CD4-positive, alpha-beta T cell (primary cell): ENCODE measurements around the gene USP6NL. TPM values are rescaled to one million over a fixed set of nuclear protein-coding genes. Genes with fewer than 3 reads are reported as not detected.

Experiments used
- ATAC-seq: fragments of 200-7000 bp; cut with Tn5 transposase; one replicate; pipeline ENCODE4 v1.10.0; 2022; ENCODE audit warnings: mild to moderate bottlenecking; ENCODE audit not compliant: poor library complexity
- CTCF ChIA-PET: fragments of 350-600 bp; sonication (Branson Sonifier 250); formaldehyde crosslinking; loops from one replicate; lab custom pipeline; 2021; ENCODE audit warnings: antibody characterized with exemption, inconsistent platforms; lab: Charles Lee
- POLR2A ChIA-PET: fragments of 350-600 bp; sonication (Branson Sonifier 250); formaldehyde crosslinking; loops from one replicate; lab custom pipeline; 2021; ENCODE audit warnings: antibody characterized with exemption, inconsistent platforms; lab: Charles Lee
- DNase-seq, 14 experiments: peaks; one replicate each; pipeline ENCODE4 v3.0.0-alpha.2; 2013 to 2020; ENCODE audit warnings: mixed read lengths in 2 of 14
- H3K27ac ChIP-seq, 2 donors: one replicate each; pipeline versions ENCODE4 v1.5.1 to v1.7.0; 2013; ENCODE audit warnings: low read length in 2 of 2, low read depth in 1 of 2, mild to moderate bottlenecking in 1 of 2
- H3K27me3 ChIP-seq, 2 experiments: 1 replicate in 1 of 2; 2 replicates in 1 of 2; pipeline versions ENCODE4 v1.6.1 to v1.7.0; 2013; ENCODE audit warnings: low read length in 2 of 2, control low read depth in 1 of 2, mild to moderate bottlenecking in 1 of 2, moderate library complexity in 1 of 2; ENCODE audit not compliant: insufficient read depth in 2 of 2, control insufficient read depth in 1 of 2
- H3K36me3 ChIP-seq: one replicate; pipeline ENCODE4 v1.6.1; 2013; ENCODE audit warnings: low read length, control low read depth; ENCODE audit not compliant: insufficient read depth
- H3K4me1 ChIP-seq: one replicate; pipeline ENCODE4 v1.6.1; 2013; ENCODE audit warnings: low read length, control low read depth; ENCODE audit not compliant: insufficient read depth
- H3K4me3 ChIP-seq: one replicate; pipeline ENCODE4 v1.5.1; 2013; ENCODE audit warnings: mild to moderate bottlenecking, low read length, moderate library complexity
- H3K9me3 ChIP-seq, 2 experiments: 1 replicate in 1 of 2; 2 replicates in 1 of 2; pipeline versions ENCODE4 v1.6.1 to v1.7.0; 2013; ENCODE audit warnings: low read length in 2 of 2, mild to moderate bottlenecking in 2 of 2, control low read depth in 1 of 2, moderate library complexity in 1 of 2; ENCODE audit not compliant: control insufficient read depth in 1 of 2, insufficient read depth in 1 of 2
- H3K27ac Mint-ChIP-seq: one replicate; pipeline ENCODE4 v1.8.0; 2020; ENCODE audit warnings: mixed read lengths
- H3K27me3 Mint-ChIP-seq: one replicate; pipeline ENCODE4 v1.8.0; 2021; ENCODE audit warnings: mixed read lengths
- H3K36me3 Mint-ChIP-seq: one replicate; pipeline ENCODE4 v1.8.0; 2021; ENCODE audit warnings: low read depth, mixed read lengths
- H3K4me1 Mint-ChIP-seq: one replicate; pipeline ENCODE4 v1.8.0; 2021; ENCODE audit warnings: low read depth, mixed read lengths
- H3K4me3 Mint-ChIP-seq: one replicate; pipeline ENCODE4 v1.8.0; 2020; ENCODE audit warnings: mild to moderate bottlenecking, mixed read lengths
- H3K9me3 Mint-ChIP-seq: one replicate; pipeline ENCODE4 v1.8.0; 2020; ENCODE audit warnings: mixed read lengths
- intact Hi-C, 2 experiments: fragments of 100-400 bp; cut with DNase I in 1 of 2; cut with micrococcal nuclease in 1 of 2; formaldehyde crosslinking; loops; one replicate each; pipeline versions ENCODE4 v1.15.1 to v1.9.0; 2023 to 2025; cut with DNase I, micrococcal nuclease
- total RNA-seq, 174 experiments: library from RNA in 2 of 174; stranded (reverse) in 2 of 174; gene quantifications; one replicate each; pipeline ENCODE4 v1.2.3 and lab custom pipeline; 2021 to 2026
- TF ChIP-seq, protein P1 (sequence below): fragments of 200-600 bp; IDR thresholded peaks from one replicate; pipeline ENCODE4 v1.8.0; 2022; ENCODE audit warnings: antibody characterized with exemption, mild to moderate bottlenecking

The USP6NL gene
- total RNA-seq, 2 experiments from 2014 or later = 5.2 to 5.6 TPM

DNA sequence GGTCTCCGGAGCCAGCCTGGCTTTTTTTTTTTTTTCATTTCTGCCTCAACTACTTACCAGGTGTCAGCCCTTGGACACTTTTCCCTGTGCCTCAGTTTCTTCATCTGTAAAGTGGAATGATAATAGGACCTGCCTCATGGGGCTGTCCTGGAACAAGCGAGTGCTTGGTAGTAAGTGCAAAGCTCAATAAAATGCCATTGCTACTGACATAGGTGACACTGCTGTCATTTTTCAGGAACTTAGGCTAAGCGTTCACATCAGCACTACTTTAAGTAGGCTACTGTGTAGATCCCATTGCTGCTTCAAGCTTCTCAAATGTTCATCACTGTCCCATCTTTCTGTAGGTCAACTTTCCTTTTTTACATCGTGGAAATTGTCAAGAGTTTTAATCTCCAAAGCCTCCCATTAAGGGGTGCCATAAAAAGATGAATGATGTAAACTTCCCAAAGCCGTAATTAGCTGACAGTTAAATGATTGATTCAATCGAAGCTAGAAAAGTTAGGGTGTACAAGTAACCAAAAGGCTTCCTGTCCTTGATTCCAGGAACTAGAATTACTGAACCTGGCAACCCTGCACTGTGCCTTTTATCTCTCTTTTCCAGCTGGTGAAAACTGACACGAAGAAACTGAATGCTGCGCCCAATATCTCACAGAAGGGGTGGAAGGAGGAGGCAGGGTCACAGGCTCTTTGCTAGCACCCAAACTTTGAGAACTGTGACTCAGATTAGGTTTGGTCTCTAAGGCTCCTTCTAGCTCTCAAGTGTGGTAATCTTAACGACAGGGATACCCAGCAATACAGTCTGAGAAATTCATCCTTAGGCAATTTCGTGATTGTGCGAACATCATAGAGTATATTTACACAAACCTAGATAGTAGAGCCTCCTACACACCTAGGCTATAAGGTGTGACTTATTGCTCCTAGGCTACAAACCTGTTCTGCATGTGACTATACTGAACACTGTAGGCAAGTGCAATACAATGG lies 861 bp upstream of the USP6NL start:
- H3K4me3 ChIP-seq = peak overlapping the region; percentile 76
- no peaks in the 10 kb centered on the region for H3K27me3 Mint-ChIP-seq

DNA sequence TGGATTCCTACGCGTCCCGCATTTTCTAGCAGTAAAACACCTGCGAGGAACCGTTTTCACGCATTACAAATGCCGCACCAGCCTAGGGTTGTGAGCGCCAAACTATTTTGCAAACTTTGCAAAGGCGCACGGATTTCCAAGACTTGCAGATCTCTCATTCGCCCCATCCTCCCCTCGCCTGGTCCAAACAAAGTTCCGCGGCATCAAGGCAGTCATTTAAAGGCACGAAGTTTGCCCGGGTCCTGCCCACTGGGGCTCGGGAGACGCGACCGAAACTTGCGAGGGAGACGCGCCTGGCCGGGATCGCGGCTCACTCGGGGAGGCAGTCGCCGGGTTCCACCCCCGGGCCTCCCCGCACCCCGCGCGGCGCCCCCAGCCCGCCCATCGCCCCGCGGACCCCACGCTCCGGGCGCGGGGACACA lies 613 bp downstream of the USP6NL start:
- H3K36me3 ChIP-seq = no peaks in the 10 kb centered on the region
- H3K4me1 ChIP-seq = peaks cover 14% of the 10 kb centered on the region
- no peaks in the 10 kb centered on the region for H3K9me3 ChIP-seq
- ATAC-seq = peak; percentile 15
- no peaks in the 10 kb centered on the region for H3K27me3 ChIP-seq
- Mint-ChIP-seq H3K4me1 (peaks cover 55% of the 10 kb centered on the region), H3K9me3 (peaks cover 2% of the 10 kb centered on the region), H3K27me3 (no peaks in the 10 kb centered on the region), H3K4me3 (peak overlapping the region; percentile 95), H3K27ac (peak overlapping the region; percentile 78), H3K36me3 (peaks cover 8% of the 10 kb centered on the region)
- H3K27ac ChIP-seq = no peak overlapping the region
- TF ChIP-seq, protein P1, sequence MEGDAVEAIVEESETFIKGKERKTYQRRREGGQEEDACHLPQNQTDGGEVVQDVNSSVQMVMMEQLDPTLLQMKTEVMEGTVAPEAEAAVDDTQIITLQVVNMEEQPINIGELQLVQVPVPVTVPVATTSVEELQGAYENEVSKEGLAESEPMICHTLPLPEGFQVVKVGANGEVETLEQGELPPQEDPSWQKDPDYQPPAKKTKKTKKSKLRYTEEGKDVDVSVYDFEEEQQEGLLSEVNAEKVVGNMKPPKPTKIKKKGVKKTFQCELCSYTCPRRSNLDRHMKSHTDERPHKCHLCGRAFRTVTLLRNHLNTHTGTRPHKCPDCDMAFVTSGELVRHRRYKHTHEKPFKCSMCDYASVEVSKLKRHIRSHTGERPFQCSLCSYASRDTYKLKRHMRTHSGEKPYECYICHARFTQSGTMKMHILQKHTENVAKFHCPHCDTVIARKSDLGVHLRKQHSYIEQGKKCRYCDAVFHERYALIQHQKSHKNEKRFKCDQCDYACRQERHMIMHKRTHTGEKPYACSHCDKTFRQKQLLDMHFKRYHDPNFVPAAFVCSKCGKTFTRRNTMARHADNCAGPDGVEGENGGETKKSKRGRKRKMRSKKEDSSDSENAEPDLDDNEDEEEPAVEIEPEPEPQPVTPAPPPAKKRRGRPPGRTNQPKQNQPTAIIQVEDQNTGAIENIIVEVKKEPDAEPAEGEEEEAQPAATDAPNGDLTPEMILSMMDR = no peak
- CTCF ChIA-PET = interaction anchor here (1.4 kb wide), 1 partner anchor 25 kb away, joined by 3 read pairs; no protein-coding TSS in a partner anchor
- peak overlapping the region; percentile 76 for H3K4me3 ChIP-seq
- intact Hi-C loops = loop anchor here (5.0 to 10.0 kb wide), 3 partner anchors 71 to 131 kb away; partner anchors contain the start of gene ECHDC3 (in 1 of the 2)
- POLR2A ChIA-PET = interaction anchor here (0.8 to 2.7 kb wide), 2 partner anchors 75 to 432 kb away, joined by 3 to 19 read pairs; partner anchors contain the start of gene UPF2
- peak in 11 of 14 experiments; percentile 1 to 58 (median 19) for DNase-seq

More for the DNA sequence above, 861 bp upstream of the USP6NL start:
- Mint-ChIP-seq H3K4me1 (peaks cover 50% of the 10 kb centered on the region), H3K27ac (peak overlapping the region; percentile 89), H3K36me3 (peaks cover 8% of the 10 kb centered on the region), H3K4me3 (peak overlapping the region; percentile 99), H3K9me3 (peaks cover 7% of the 10 kb centered on the region)
- Histone ChIP-seq H3K4me1 (peaks cover 14% of the 10 kb centered on the region), H3K36me3 (no peaks in the 10 kb centered on the region), H3K9me3 (peaks cover 0 to 3% of the 10 kb centered on the region in 2 experiments), H3K27me3 (no peaks in the 10 kb centered on the region), H3K27ac (peak overlapping the region in 1 of 2 donors; percentile 15)
- peak; percentile 48 for ATAC-seq
- peak in 3 of 14 experiments; percentile 16 to 53 (median 52) for DNase-seq
- intact Hi-C loops = loop anchor here (1.0 to 10.0 kb wide), 5 partner anchors 70 to 130 kb away; partner anchors contain the start of gene ECHDC3 (in 1 of the 2)
- ChIA-PET CTCF (interaction anchor here (0.9 to 1.2 kb wide), 2 partner anchors 10 to 11 kb away, joined by 4 read pairs; no protein-coding TSS in a partner anchor), POLR2A (interaction anchor here (0.7 to 2.7 kb wide), 4 partner anchors 23 to 99 kb away, joined by 4 to 19 read pairs (median 4); no protein-coding TSS in a partner anchor)
- TF ChIP-seq, protein P1 = no peak

DNA sequence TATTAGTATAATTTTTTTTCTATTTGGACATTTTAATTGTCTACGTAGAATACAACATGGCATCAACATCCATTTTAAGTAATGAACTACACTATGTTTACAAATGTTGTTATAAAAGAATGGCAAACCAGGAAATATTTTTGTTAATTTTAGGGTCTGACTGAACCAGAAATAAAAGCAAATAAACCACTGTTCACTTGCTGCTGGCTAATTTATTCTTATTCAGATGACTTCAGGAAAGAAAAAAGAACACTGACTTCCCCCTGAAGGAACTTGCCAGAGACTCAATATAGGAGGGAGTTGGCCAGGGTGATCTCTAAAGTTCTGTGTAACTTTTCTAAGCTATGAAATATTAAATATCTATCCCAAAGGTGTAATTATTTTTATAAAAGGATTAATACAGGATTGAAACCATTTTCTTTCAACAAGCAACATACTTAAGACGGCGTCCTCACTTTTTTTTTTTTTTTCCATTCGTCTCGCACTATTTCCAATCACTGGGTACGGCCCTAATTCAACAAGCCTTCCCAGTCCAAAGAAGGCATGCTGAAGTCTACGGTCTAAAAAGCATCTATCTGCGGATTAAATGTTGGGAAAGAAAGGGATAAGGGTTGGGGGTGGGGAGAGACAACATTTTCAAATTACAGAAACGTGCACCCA lies 1.2 kb downstream of the USP6NL start:
- peak overlapping the region; percentile 76 for H3K4me3 ChIP-seq
- ATAC-seq = no peak
- no peaks in the 10 kb centered on the region for H3K9me3 ChIP-seq
- DNase-seq = no peak
- peaks cover 61% of the 10 kb centered on the region for H3K4me1 Mint-ChIP-seq
- H3K4me1 ChIP-seq = peaks cover 14% of the 10 kb centered on the region
- peak overlapping the region; percentile 95 for H3K4me3 Mint-ChIP-seq
- H3K27ac ChIP-seq = no peak overlapping the region
- no peaks in the 10 kb centered on the region for H3K36me3 ChIP-seq
- intact Hi-C loops = loop anchor here (5.0 to 10.0 kb wide), 3 partner anchors 72 to 132 kb away; partner anchors contain the start of gene ECHDC3 (in 1 of the 2)
- no peaks in the 10 kb centered on the region for H3K27me3 ChIP-seq
- H3K36me3 Mint-ChIP-seq = peaks cover 8% of the 10 kb centered on the region
- TF ChIP-seq, protein P1 = no peak
- POLR2A ChIA-PET = interaction anchor here (0.8 kb wide), 1 partner anchor 432 kb away, joined by 3 read pairs; the partner anchor contains the start of gene UPF2
- CTCF ChIA-PET = interaction anchor here (1.4 kb wide), 1 partner anchor 24 kb away, joined by 3 read pairs; no protein-coding TSS in a partner anchor
- H3K27ac Mint-ChIP-seq = peak overlapping the region; percentile 78
- H3K27me3 Mint-ChIP-seq = no peaks in the 10 kb centered on the region
- H3K9me3 Mint-ChIP-seq = peaks cover under 1% of the 10 kb centered on the region
